BLaER1 treated with 17β-estradiol and CSF1 and Interleukin-3, amounts not matched to agents 10 nM and 100 nM (cell line): ENCODE results near the gene KAT7.

Experiments
- H3K27ac ChIP-seq, 11 experiments: shearing (Covaris generic); formaldehyde crosslinking; 2 replicates each; pipeline ENCODE4 v1.8.1; 2022
- H3K27me3 ChIP-seq, 11 experiments: shearing (Covaris generic); formaldehyde crosslinking; 2 replicates each; pipeline ENCODE4 v1.8.1; 2022
- H3K36me3 ChIP-seq, 11 experiments: shearing (Covaris generic); formaldehyde crosslinking; 2 replicates each; pipeline ENCODE4 v1.8.1; 2022
- H3K4me1 ChIP-seq, 10 experiments: shearing (Covaris generic); formaldehyde crosslinking; 2 replicates each; pipeline ENCODE4 v1.8.1; 2022
- H3K4me2 ChIP-seq, 11 experiments: shearing (Covaris generic); formaldehyde crosslinking; 2 replicates each; pipeline ENCODE4 v1.8.1; 2022
- H3K4me3 ChIP-seq, 10 experiments: shearing (Covaris generic); formaldehyde crosslinking; 2 replicates each; pipeline ENCODE4 v1.8.1; 2022
- H3K9ac ChIP-seq, 11 experiments: shearing (Covaris generic); formaldehyde crosslinking; 2 replicates each; pipeline ENCODE4 v1.8.1; 2022
- H3K9me3 ChIP-seq, 11 experiments: shearing (Covaris generic); formaldehyde crosslinking; replicated peaks in 1 of 11; 2 replicates each; pipeline ENCODE4 v1.8.1; 2022
- H4K20me1 ChIP-seq, 11 experiments: shearing (Covaris generic); formaldehyde crosslinking; 2 replicates each; pipeline ENCODE4 v1.8.1; 2022
- Cebpa-rat ChIP-seq, 11 experiments: shearing (Covaris generic); IDR thresholded peaks; 2 replicates each; pipeline ENCODE4 v1.8.1; 2022

KAT7 gene

DNA sequence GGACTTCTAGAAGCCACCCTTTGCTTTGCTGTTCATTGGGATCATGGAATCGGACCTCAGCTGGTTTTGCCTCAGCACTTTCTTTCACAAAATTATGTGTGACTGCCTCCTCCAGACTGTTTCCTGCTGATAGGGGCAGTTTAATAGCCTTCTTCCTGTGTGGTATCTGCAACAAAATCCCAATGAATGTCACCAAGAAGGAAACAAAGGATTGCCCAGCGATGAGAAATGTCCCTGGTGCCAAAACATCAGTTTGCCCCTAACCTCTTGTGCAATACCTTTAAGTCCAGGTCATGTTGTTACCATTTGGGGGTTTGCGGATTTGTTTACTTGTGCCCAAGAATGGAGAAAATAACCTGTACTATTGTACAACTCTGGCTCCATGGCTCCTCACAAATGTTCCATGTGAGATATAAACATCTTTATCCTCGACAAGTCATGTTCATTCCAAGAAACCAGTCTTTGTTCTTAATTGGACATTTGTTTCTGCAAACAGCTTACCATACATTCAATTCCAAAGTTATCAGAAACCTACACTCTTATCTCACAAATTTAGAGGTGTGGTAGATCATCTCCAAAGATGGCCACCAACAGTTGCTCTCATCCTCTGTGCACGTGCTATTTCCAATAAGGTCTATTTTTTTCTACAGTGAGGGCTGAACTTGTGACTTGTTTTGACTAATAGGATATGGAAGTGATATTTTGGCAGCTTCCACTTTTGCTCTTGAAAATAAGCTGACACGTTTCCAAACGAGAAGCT lies 44.5 kb downstream of the KAT7 start:
- TF ChIP-seq Cebpa-rat (IDR thresholded peaks at IDR 0.05): peak in 5 of 11 experiments; percentile 21 to 70 (median 31); a peak in 5 of 22 replicates
- Histone ChIP-seq H3K27ac (peak overlapping the region; percentile 3 to 79 (median 49); a peak in 17 of 22 replicates), H3K9me3 (peaks cover 0 to 17% (median 9%) of the 10 kb centered on the region in 11 experiments; a peak in 10 of 22 replicates)

DNA sequence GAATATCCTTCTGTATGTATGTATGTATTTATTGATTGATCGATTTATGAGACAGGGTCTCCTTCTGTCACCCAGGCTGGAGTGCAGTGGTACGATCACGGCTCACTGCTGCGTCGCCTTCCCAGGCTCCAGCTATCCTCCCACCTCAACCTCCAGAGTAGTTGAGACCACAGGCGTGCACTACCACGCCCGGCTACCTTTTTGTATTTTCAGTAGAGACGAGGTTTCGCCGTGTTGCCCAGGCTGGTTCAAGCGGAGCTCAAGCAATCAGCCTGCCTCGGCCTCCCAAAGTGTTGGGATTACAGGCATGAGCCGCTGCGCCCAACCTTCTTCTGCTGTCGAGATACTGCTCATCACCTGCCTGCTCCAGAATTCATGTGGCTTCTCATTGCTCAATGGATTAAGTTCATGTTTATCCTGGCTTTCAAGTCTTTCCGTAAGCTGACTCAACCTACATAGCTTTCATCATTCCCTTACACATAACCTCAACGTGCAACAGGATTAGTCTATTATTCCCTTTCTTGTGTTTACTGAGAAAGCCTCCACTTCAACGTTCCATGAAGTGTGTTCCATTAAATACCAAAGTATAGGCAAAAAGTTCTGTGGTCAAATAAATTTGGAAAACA lies 45.8 kb downstream of the KAT7 start:
- H3K4me1 ChIP-seq: peaks cover 70 to 100% (median 85%) of the 10 kb centered on the region in 10 experiments
- peaks cover 26 to 64% (median 57%) of the 10 kb centered on the region in 11 experiments for H3K36me3 ChIP-seq
- peak overlapping the region; percentile 70 to 90 (median 86) for H3K4me2 ChIP-seq
- peak overlapping the region in 1 of 11 experiments; percentile 35; a peak in 1 of 22 replicates for H3K9ac ChIP-seq
- H3K27me3 ChIP-seq: no peaks in the 10 kb centered on the region
- H4K20me1 ChIP-seq: no peaks in the 10 kb centered on the region
- no peak overlapping the region for H3K4me3 ChIP-seq
- peaks cover 0 to 17% (median 9%) of the 10 kb centered on the region in 11 experiments; a peak in 10 of 22 replicates for H3K9me3 ChIP-seq
- no peak for TF ChIP-seq Cebpa-rat (IDR thresholded peaks at IDR 0.05)
- peak overlapping the region; percentile 47 to 79 (median 73); a peak in 18 of 22 replicates for H3K27ac ChIP-seq

More for the DNA sequence above, 44.5 kb downstream of the KAT7 start:
- Histone ChIP-seq H3K9ac (peak overlapping the region in 1 of 11 experiments; percentile 35; a peak in 3 of 22 replicates), H3K4me1 (peaks cover 70 to 100% (median 89%) of the 10 kb centered on the region in 10 experiments), H3K36me3 (peaks cover 36 to 72% (median 68%) of the 10 kb centered on the region in 11 experiments), H3K4me3 (no peak overlapping the region), H3K27me3 (no peaks in the 10 kb centered on the region), H4K20me1 (no peaks in the 10 kb centered on the region), H3K4me2 (peak overlapping the region; percentile 28 to 89 (median 78))

DNA sequence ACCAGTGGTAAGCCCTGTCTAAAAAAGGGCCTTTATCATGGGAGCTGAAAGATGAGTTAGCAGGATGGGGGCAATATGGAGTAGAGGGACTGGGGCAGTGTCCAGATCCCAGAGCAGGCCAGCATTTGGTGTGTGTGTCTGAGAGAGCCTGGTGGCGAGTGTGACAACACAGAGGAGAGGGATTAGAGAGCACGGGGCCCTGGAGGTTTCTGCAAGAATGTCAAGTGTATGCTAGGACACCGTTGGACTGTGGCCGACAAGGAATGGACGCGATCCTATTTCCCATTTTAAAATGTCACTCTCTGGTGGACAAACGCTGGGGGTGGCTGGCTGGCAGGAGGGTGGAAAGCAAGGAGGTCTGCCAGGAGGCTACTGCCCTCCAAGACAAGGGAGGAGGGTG lies 47.0 kb downstream of the KAT7 start:
- Histone ChIP-seq H3K27me3 (no peaks in the 10 kb centered on the region), H3K4me2 (peak overlapping the region; percentile 70 to 90 (median 86)), H3K9ac (peak overlapping the region in 7 of 11 experiments; percentile 10 to 66 (median 53); a peak in 11 of 22 replicates), H3K4me1 (peaks cover 80 to 100% (median 90%) of the 10 kb centered on the region in 10 experiments), H3K9me3 (peaks cover 0 to 17% (median 9%) of the 10 kb centered on the region in 11 experiments; a peak in 10 of 22 replicates), H3K36me3 (peaks cover 15 to 57% (median 44%) of the 10 kb centered on the region in 11 experiments), H3K4me3 (peak overlapping the region in 4 of 10 experiments; percentile 4 to 35 (median 33); a peak in 6 of 20 replicates), H3K27ac (peak overlapping the region in 10 of 11 experiments; percentile 9 to 79 (median 68); a peak in 17 of 22 replicates), H4K20me1 (no peaks in the 10 kb centered on the region)
- no peak for TF ChIP-seq Cebpa-rat (IDR thresholded peaks at IDR 0.05)

DNA sequence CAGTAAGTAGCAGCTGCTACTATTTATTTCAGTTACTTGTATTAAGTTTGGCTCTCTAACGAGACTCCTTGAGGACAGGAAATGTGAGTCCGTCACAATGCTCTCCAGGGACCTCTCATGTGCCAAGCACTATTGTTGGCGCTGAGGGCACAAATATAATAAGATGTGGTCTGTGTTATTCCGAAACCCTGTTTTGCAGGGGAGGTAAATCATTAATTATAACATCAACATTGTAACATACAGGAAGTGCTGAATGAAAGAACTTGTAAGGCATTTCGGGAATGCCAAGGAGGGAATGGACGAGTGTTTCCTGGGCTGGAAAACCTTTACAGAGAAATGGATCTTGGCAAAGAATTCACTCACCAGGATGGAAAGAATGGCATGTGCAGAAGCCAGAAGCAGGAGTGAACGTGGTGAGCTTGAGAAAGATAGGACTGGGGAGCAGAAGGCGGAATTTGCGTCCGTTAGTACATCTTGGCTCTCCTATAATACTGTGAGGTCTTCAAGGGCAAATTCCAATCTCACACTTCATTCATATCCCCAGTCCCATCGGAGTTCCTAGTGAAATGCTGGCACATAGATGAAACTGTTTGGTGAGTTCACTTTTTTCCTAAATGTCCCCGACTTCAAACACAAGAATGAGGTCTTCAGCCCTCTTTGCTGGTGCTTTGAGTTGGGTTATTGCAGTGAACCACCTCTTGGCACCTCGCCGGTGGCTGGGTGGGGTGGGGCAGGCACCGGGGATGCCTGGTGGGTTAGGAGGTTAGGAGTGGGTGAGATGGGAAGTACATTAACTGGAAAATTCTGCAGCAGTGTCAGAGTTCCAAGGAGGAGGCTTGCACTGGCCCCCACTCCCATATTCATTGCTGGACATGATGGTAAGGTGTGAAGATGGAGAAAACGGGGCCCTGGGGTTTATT lies 47.9 kb downstream of the KAT7 start:
- Histone ChIP-seq H3K9ac (peak overlapping the region in 7 of 11 experiments; percentile 10 to 66 (median 53); a peak in 13 of 22 replicates), H3K27ac (peak overlapping the region in 9 of 11 experiments; percentile 23 to 79 (median 69); a peak in 17 of 22 replicates), H3K4me3 (peak overlapping the region in 5 of 10 experiments; percentile 4 to 35 (median 32); a peak in 6 of 20 replicates), H3K36me3 (peaks cover 8 to 48% (median 37%) of the 10 kb centered on the region in 11 experiments), H4K20me1 (no peaks in the 10 kb centered on the region), H3K9me3 (peaks cover 0 to 17% (median 9%) of the 10 kb centered on the region in 11 experiments; a peak in 10 of 22 replicates), H3K4me2 (peak overlapping the region; percentile 70 to 90 (median 86)), H3K4me1 (peaks cover 83 to 100% (median 94%) of the 10 kb centered on the region in 10 experiments), H3K27me3 (no peaks in the 10 kb centered on the region)
- TF ChIP-seq Cebpa-rat (IDR thresholded peaks at IDR 0.05): no peak

DNA sequence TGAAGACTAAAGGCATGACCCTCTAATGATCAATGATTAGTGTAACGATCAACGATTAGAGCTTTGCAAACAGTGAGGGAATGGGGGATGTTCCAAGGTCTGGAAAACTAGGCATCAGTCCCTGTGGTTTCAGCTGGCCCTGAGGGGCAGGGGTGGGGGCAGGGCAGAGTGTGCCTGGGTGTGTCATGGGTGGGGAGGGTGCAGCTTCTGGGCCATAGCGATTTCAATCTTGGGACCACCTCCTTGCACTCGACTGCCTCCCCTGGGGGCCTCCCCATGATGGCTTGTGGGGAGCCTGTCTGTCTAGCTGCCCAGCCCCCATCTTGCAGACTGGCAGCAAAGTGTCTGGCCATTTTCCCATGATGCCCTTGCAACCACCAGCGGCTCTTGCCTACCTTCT lies 51.0 kb downstream of the KAT7 start:
- peak overlapping the region; percentile 10 to 90 (median 78); a peak in 21 of 22 replicates for H3K4me2 ChIP-seq
- no peaks in the 10 kb centered on the region for H3K27me3 ChIP-seq
- no peak for TF ChIP-seq Cebpa-rat (IDR thresholded peaks at IDR 0.05)
- no peaks in the 10 kb centered on the region for H4K20me1 ChIP-seq
- peak overlapping the region in 8 of 11 experiments; percentile 30 to 63 (median 46); a peak in 14 of 22 replicates for H3K27ac ChIP-seq
- peaks cover under 1 to 21% (median 8%) of the 10 kb centered on the region in 11 experiments for H3K36me3 ChIP-seq
- H3K9ac ChIP-seq: peak overlapping the region in 4 of 11 experiments; percentile 7 to 33 (median 12); a peak in 3 of 22 replicates
- peaks cover 0 to 6% (median 0%) of the 10 kb centered on the region in 11 experiments; a peak in 5 of 22 replicates for H3K9me3 ChIP-seq
- H3K4me1 ChIP-seq: peaks cover 78 to 100% (median 96%) of the 10 kb centered on the region in 10 experiments
- H3K4me3 ChIP-seq: no peak overlapping the region

DNA sequence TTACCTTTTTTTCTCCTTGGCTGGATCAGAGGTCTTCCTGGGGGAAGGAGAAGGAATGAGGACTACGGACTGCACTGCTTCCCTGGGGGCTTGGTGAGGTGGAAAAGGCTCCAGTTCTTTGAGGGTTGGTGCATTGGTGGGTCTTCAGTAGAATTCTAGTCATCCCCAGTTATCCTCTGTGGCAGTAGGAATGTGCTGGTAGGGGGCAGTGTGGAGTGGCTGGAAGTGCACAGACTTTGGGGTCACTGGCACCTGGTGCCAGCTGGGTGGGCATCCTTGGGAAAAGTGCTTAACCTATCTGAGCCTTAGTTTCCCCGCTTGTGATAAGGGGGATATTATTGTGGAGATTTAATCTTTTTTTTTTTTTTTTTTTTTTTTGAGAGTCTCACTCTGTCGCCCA lies 53.1 kb downstream of the KAT7 start:
- Histone ChIP-seq H3K9ac (no peak overlapping the region), H3K27ac (peak overlapping the region in 2 of 11 experiments; percentile 20 to 32; a peak in 4 of 22 replicates), H3K4me1 (peaks cover 78 to 100% (median 96%) of the 10 kb centered on the region in 10 experiments), H3K9me3 (no peaks in the 10 kb centered on the region), H4K20me1 (no peaks in the 10 kb centered on the region), H3K27me3 (no peaks in the 10 kb centered on the region), H3K4me3 (no peak overlapping the region), H3K36me3 (peaks cover 0 to 24% (median 7%) of the 10 kb centered on the region in 11 experiments; a peak in 6 of 22 replicates), H3K4me2 (peak overlapping the region in 6 of 11 experiments; percentile 8 to 90 (median 64); a peak in 11 of 22 replicates)
- TF ChIP-seq Cebpa-rat (IDR thresholded peaks at IDR 0.05): no peak

DNA sequence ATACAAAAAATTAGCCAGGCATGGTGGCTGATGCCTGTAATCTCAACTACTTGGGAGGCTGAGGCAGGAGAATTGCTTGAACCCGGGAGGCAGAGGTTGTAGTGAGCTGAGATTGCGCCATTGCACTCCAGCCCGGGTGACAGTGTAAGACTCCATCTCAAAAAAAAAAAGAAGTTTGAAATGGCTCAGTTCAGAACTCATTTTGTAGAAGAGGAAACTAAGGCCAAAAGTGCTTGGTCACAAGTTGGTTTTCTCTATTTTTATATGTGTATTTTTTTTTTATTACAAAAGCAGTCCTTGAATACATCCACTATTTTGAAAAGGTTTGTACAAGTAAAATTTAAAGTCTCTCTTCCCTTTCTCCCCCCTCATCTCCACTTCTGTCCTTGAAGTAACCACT lies 53.9 kb downstream of the KAT7 start:
- H3K4me3 ChIP-seq: 0 out of 20 replicates have a peak overlapping the region, but pooled peaks of 1 of the 10 experiments have one; percentile 24
- H3K36me3 ChIP-seq: peaks cover 0 to 31% (median 11%) of the 10 kb centered on the region in 11 experiments; a peak in 7 of 22 replicates
- no peaks in the 10 kb centered on the region for H3K27me3 ChIP-seq
- H4K20me1 ChIP-seq: no peaks in the 10 kb centered on the region
- H3K9me3 ChIP-seq: no peaks in the 10 kb centered on the region
- peak in 2 of 11 experiments; percentile 13 to 16; a peak in 1 of 22 replicates for TF ChIP-seq Cebpa-rat (IDR thresholded peaks at IDR 0.05)
- peak overlapping the region in 8 of 11 experiments; percentile 4 to 63 (median 46); a peak in 10 of 22 replicates for H3K27ac ChIP-seq
- peak overlapping the region in 8 of 11 experiments; percentile 6 to 94 (median 79); a peak in 16 of 22 replicates for H3K4me2 ChIP-seq
- peaks cover 77 to 100% (median 96%) of the 10 kb centered on the region in 10 experiments for H3K4me1 ChIP-seq
- no peak overlapping the region; a peak in 2 of 22 replicates for H3K9ac ChIP-seq
